A673 (cell line): Measurements from ENCODE around the gene FAM163B.

Source experiments
- CTCF ChIP-seq: fragments of 300-800, 200-600 bp; sonication (generic); conservative IDR thresholded peaks from 2 replicates; pipeline ENCODE4 v1.5.1; 2017; ENCODE audit warnings: low read depth, mild to moderate bottlenecking, antibody characterized with exemption, low read length, moderate library complexity, mixed read lengths
- EZH2 ChIP-seq: fragments of 200-600 bp; sonication (generic); IDR thresholded peaks from 2 replicates; pipeline ENCODE4 v1.6.1; 2017; ENCODE audit warnings: borderline replicate concordance, low read depth, mild to moderate bottlenecking, mixed read lengths, antibody characterized with exemption, low read length; ENCODE audit not compliant: poor library complexity, severe bottlenecking

- no peak for TF ChIP-seq CTCF
- no peak for TF ChIP-seq EZH2
Measured at GRCh38 chr9:133638076-133638475, 28.9 kb upstream of the FAM163B start.
